HG03139 (cell line): ENCODE results near the gene LCN15.
"Not testable (repeated sequence)": the region's sequence is repeated elsewhere in the genome, so short reads cannot be mapped to it uniquely, and the experiment has no call there.

Source experiments
- ATAC-seq: cut with Tn5 transposase; IDR thresholded peaks from one replicate; pipeline ENCODE4 v1.9.1; 2021; ENCODE audit not compliant: unreplicated experiment

The LCN15 gene

GRCh38 chr9:136756134-136756438, 8.2 kb downstream of the LCN15 start:
- no peak for ATAC-seq

GRCh38 chr9:136755302-136756133, 8.8 kb downstream of the LCN15 start:
- ATAC-seq: not testable (repeated sequence)

- ATAC-seq: no peak
Observed at GRCh38 chr9:136754626-136755301, 9.6 kb downstream of the LCN15 start.

- no peak for ATAC-seq
Observed at GRCh38 chr9:136754059-136754572, 10.2 kb downstream of the LCN15 start.

- no peak for ATAC-seq
Observed at GRCh38 chr9:136753371-136754058, 10.8 kb downstream of the LCN15 start.

GRCh38 chr9:136751814-136752213, 12.5 kb downstream of the LCN15 start:
- ATAC-seq: no peak

GRCh38 chr9:136751244-136751643, 13.1 kb downstream of the LCN15 start:
- no peak for ATAC-seq

GRCh38 chr9:136750526-136750925, 13.8 kb downstream of the LCN15 start:
- no peak for ATAC-seq

GRCh38 chr9:136748666-136749611, 15.4 kb downstream of the LCN15 start:
- ATAC-seq: no peak

GRCh38 chr9:136748201-136748600, 16.1 kb downstream of the LCN15 start, which contains the start of gene LCN6:
Gene LCN6 (minus strand): TSS chr9:136748525. CDS start chr9:136748483, 42 bp downstream.
- no peak for ATAC-seq

- no peak for ATAC-seq
Observed at GRCh38 chr9:136747161-136748060, 16.9 kb downstream of the LCN15 start.

GRCh38 chr9:136746621-136747020, 17.7 kb downstream of the LCN15 start:
- ATAC-seq: no peak

- ATAC-seq: no peak
Observed at GRCh38 chr9:136746155-136746490, 18.2 kb downstream of the LCN15 start.

- no peak for ATAC-seq
Observed at GRCh38 chr9:136745389-136746154, 18.7 kb downstream of the LCN15 start.

- no peak for ATAC-seq
Observed at GRCh38 chr9:136744773-136745172, 19.5 kb downstream of the LCN15 start.

- no peak for ATAC-seq
Observed at GRCh38 chr9:136743639-136744211, 20.6 kb downstream of the LCN15 start.

GRCh38 chr9:136742591-136743391, 21.5 kb downstream of the LCN15 start, which contains the start of gene LCN10:
Gene LCN10 (minus strand): TSS chr9:136742940. CDS start chr9:136742903, 37 bp downstream.
- ATAC-seq: no peak
